HG02981 (cell line): ENCODE measurements around the gene GH1.
A peak's percentile ranks its signal among the peaks of the same experiment; 100 is the strongest.
"Not testable (repeated sequence)": the region's sequence is repeated elsewhere in the genome, so short reads cannot be mapped to it uniquely, and the experiment has no call there.

Source experiments
- ATAC-seq: cut with Tn5 transposase; IDR thresholded peaks from one replicate; pipeline ENCODE4 v1.9.1; 2021; ENCODE audit warnings: mild to moderate bottlenecking, moderate library complexity; ENCODE audit not compliant: unreplicated experiment

Gene GH1

DNA sequence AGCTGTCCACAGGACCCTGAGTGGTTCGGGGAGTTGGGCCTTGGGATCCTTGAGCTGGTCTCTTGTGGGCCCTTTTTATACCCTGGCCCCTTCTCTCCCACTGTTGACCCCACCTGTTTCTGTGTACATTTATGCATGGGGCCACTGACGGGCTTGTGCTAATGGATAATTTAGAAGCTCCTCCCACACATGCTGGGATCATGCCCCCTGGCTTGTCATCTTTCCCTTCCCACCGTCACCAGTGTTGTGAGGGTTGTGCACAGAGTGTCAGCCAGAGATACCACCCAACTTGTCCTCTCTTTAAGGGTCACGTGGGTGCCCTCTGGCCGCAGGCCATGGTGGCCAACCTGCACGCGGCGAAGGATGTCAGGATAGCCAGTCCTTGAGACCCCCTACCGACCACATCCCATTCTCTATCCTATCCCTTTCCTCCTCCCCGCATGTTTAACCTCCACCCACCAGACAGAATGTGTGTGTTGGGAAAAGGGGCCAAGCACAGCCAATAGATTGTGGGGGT is at the start of gene GH1:
Gene GH1 (minus strand): TSS at position 51 of the 517 bp plus-strand sequence. CDS start 63 bp downstream, outside the sequence.
- not testable (repeated sequence) for ATAC-seq

DNA sequence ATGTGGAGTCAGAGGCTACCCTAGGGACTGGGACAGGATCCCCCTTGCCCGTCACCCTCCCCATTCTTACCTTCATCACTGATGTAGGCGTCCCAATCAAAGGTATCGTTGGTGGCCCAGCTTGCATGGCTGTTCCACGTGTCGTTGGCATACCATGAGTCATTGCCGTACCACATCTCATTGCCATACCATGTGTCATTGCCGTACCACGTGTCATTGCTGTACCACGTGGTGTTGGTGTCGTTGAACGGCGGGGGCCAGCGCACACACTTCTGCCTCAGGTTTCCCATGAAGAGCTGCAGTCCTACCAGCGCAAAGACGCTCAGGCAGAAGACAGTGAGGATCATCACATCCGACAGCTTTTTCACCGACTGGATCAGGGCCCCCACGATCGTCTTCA is 49.3 kb upstream of the GH1 start:
- no peak for ATAC-seq

DNA sequence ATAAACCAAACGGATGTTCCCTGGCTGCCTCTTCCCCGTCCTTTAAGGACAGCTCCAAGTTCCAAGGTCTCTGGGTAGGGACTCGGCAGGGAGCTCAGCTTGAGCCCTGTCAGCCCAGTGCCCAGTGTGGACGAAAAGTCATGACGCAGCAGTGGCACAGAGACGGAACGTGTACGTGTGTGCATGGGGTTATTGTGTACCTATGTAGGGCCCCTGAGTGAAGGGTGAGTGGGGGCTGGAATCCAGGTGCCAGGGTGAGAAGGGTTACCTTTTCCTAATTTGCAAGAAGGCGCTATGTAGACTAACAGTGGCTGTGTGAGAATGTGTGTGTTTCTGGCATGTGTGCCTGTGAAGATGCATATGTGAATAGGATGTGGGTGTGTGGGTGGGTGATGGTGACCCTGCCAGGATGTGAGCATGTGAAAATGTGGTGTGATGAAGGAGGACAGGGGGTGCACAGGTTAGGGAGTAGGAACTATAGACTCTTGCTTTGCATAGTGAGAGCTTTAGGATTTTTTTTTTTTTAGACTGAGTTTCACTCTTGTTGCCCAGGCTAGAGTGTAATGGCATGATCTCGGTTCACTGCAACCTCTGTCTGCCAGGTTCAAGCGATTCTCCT is 48.1 kb upstream of the GH1 start:
- ATAC-seq: peak; percentile 67

DNA sequence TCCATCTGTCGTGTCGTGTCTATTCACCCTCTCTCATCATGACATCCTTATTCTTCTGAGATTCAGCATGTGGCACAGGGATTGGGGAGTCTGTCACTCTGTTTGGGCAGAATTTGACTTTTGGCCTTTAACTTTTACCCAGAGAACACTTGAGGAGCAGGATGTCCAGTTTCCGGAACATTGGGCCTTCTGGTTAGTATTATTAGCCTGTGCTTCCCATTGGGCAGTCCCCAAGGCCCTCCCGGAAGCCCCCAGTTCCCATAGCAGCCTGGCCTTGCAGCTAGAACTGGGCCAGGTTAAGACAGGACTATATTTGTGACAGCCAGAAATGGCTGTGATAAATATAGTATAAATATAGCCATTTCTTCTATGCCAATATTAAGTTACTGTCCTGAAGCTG is 44.5 kb upstream of the GH1 start:
- ATAC-seq: no peak

DNA sequence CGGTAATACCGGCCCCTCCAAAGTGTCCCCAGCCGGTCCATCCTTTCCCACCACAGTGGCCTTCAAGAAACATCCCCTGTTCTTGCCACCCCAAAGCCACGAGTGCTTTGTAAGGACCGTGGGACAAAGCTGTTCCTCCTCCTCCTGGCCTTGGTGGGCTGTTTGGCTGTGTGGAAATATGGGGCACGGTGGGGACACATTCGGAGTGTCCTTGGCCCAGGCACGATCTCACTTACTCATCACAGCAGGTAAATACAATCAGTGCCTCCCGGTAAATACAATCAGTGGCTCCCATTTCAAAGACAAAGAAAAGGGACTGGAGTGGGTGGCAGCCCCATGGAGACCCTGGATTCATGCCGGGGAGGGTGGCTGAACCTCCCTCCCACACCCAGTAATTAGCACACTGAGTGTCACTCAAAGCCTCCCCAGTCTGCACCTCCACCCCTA is 43.7 kb upstream of the GH1 start:
- no peak for ATAC-seq

DNA sequence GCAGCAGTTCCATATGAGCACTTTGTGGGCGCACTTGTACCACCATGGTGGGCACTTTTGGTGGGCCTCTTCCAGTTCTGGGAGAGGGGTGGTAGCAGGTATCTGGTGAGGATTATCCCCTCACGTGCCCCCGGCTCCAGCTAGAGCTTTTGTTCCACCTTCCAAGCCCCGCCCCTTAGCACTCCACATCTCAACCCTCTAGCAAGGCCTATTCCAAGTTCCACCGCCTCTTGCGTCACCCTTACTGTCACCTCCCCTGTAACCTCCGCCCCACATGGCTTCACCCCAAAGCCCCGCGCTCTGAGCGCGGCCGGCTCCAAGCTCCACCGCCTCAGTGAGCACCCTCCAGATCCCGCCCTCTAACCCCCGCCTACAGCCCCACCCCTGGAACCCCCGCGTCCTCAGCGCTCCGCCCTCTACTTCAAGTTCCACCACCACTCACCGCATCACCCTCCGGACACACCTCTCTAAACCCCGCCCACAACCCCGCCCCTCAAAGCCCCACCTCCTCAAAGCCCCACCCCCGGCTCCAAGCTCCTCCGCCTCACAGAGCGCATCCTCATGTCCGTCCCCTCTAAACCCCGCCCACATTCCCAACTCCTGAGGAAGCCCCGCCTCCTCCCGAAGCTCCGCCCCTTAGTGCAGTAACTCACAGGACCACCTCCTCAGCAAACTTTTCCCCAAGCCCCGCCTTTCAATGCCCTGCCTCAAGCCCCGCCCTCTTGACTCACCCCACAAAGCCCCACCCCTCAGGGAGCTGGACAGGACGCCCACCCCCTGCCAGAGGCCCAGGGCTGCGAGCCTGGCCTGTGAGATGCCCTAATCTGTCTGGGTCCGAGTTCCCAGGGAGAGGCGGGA is 42.9 kb upstream of the GH1 start:
- ATAC-seq: peak; percentile 48

DNA sequence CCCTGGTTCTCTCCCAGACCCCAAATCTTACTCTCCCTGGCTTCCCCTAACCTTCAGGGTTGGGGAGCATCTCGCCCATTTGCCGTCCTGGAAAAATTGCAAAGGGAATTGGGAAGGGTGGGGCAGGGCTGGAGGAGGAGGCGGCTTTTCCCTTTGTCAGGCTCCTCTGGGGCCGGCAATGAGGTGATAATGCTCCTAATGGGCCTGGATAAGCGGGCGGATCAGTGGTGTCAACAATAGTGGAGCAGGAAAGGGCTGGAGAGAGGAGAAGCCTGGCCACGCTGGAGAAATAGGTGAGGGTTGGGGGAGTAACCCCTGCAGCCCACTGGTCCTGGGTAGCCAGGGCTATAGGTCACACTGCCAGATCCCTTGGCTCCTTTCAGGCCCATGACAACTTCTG is 41.8 kb upstream of the GH1 start:
- no peak for ATAC-seq

DNA sequence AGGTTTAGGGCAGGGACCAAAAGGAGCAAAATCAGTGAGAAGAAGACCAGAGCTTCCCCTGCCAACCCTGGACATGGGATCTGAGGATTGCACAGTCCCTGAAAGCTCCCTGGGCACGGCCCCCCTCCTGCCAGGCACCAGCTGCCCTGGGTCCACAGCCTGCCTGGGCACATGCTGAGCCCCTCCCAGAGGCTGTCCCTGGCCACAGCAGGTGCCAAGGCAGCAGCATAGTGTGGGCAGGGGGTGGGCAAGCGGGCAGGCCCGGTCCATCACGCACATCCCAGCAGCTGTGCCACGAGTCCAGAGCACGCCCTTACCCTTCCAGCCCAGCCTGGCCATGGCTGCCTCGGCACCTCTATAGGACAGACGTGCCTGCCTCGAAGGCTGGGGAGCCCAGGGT is 41.4 kb upstream of the GH1 start:
- ATAC-seq: no peak

DNA sequence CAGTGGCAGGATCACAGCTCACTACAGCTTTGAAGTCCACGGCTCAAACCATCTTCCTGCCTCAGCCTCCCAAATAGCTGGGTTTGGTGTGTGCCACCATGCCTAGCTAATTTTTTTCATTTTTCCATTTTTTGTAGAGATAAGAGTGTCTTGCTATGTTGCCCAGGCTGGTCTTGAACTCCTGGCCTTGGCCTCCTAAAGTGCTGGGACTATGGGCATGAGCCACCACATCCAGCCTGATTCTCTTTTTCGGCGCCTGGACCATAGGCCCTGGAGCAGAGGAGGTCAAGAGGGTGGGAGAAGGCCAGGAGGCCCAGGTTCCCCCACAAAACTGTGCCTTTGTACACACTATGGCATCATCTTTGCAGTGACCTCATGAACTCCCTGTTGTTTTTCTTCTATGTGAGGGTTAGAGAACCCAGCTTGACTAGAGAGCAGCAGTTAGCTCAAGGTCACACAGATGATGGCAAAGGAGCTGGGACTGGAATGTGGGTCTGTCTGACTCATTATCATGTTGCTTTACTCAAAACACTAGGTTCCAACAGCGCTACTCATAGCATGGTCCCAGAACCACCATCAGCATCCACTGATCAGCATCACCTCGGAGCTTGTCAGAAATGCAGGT is 37.8 kb upstream of the GH1 start:
- ATAC-seq: no peak

DNA sequence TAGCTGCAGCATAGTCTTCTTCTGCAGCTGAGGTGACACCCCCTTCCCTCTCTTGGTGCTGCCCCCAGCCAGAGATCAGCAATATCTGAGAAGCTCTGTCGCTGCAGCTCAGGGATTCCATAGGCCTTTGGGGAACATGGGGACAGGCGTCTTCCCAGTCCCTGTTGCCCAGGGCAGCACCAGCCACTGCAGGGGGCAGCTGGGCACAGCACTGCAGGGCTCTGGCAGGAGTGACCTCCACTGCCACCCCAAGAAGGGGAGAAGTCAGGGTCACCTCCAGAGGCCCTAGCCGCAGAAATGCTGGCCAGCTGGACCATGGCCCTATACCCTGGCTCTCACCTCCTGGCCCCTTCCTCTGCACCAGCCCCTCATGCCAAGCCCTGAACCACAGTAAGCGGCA is 37.2 kb upstream of the GH1 start:
- ATAC-seq: no peak

DNA sequence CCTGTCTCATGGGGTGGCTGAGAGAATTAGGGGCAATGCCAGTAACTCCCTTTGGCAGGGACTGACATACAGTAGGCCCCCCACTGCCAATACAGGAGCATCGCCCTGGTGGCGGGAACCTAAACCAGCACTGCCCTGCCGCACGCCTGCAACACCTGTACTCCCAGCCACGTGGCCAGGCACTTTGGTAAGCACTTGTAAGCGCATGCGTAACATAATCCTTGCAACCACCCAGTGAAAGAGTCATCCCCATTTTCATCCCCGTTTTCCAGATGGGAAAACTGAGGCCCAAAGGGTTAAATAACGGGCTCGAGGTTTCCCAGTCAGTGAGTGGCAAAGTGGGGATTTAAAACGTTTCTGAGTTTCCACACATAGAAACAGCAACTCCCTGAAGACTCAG is 36.6 kb upstream of the GH1 start:
- no peak for ATAC-seq

DNA sequence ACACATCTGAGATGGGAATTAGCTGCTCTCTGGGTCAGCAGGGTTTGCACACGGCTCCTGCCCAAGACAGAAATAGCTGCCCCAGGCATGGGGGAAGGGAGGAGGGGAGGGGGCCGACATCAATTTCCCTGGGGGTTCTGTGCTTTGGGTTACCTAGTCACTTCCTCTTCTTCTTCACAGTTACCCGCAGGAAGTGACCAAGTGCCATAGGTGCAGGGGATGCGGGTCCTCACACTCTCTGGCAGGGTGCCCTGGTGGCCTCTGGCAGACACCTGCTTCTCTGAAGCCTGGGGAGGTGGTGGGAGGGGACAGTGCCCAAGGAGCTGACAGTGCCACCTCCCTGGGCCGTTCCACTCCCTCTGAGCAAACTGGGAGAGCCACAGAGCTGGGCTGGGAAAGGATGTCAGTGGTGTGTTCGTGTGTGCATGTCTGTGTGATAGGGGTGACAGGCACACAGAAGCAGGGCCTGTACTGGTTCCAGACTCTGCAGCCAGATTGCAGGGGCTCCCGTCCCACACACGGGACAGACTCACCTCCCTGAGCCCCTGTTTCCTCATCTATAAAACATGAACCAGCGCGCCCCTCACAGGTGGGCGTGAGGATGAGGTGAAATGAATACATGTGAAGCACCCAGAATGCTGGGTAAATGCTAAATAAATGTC is 35.9 kb upstream of the GH1 start:
- ATAC-seq: peak; percentile 61

DNA sequence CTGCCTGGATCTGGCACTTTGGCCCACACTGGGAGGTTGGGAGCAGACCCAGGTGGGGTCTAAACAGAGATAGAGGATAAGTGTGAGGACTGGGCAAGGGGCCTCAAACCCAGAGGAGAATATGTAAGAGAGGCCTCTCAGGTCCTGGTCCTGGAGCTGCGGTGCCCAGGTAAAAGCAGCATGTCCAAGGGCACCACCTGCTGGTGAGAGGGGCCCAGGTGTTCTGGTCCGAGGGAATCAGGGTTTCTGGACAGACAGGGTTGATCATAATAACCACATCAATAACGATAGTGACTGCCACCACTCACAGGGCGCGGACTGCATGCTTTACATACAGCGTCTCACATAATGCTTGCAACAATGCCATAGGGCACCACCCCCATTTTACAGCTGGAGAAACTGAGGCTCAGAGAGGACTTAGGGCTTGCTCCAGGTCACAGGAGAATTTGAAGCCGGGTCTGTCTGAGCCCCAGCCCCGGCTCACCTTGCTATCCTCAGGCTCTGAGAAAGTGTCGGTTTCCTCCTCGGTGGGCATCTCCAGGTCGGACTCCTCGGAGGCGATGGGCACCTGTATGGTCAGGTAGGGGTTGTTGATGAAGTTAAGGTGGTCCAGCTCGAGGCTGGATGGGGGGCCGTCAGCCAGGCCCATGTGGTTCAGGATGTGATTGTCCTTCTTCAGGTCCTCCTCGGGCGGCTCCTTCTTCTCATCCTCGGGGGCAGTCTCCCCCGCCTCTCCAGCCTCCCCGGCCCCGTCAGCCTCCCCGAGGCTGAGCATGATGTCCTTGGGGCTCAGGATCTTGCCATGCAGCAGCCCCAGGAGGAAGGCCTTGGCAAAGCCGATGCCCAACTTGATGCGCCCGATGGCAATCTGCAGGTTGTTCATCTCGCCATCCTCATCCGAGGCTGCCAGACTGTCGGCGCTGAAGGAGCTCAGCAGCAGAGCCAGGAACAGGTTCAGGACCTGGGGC is 32.6 kb upstream of the GH1 start:
- no peak for ATAC-seq

DNA sequence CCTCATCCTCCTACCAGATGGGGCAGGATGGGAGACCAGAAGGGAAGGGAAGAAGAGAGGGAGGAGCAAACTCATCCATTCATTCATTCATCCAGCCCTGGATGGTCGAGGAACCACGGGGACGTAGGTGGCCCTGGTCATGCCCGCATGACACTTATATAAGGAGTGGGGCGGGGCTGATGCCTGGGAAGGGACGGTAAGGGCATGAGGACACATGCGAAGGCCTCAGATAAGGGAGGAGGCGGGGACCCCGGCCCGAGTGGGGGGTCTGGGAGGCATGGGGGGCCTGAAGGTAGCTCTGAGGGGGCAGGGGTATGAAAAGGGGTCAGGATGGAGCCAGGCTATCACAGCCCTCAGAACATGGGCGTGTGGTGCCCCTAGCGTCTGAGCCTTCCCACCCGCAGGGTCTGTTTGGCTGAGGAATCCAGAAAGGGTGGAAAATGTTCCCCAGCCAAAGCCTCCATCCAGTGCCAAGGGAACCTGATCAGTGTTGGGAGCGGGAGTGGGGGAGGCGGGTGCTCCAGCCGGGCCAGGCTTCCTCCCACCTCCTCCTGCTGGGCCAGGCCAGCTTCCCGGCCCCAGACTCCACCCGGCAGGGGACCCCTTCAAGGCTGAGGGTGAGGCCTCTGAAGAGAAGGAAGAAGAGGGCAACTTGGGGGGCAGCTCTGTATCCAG is 31.1 kb upstream of the GH1 start:
- no peak for ATAC-seq

DNA sequence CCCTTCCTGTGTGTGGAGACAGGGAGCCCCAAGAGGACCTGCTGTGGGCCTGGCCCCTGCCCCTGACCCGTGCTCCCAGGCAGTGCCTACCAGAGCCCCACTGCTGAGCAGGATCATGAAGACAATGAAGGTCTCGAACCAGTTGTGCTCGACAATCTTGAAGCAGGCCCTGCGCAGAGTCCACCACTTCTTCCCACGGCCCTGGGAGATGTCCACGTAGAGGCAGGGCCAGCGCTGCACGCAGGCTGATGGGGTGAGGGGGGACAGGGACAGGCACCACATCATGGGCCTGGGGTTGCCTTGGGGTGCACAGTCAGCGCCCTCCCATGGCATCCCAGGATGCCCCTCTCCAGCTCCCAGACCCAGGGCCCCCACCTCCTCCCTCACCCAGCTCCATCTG is 29.9 kb upstream of the GH1 start:
- no peak for ATAC-seq

DNA sequence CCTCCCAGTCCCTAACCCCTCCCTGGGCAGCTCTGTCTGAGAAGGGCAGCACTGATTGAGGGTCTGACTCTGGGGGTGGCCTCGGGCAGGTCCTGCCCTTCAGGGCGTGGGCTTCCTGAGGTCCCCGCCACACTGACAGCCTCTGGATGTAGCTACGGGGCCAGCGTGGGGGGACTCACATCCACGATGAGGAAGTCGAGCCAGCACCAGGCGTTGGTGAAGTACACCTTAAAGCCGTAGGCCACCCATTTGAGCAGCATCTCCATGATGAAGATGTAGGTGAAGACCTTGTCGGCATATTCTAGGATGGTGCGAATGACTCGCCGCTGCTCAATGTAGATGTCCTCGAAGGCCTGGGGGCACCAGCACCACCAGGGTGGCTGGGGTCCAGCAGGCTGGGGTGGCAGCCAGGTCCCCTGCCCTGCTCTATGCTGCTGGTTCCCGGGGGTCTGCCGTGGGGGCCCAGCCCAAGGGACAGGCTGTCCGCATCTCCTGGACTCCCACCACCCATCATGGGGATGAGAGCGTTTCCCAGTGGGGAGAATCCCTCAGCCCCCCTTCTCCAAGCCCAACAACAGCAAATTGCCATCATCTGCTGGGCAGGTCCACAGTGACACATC is 29.2 kb upstream of the GH1 start:
- no peak for ATAC-seq

DNA sequence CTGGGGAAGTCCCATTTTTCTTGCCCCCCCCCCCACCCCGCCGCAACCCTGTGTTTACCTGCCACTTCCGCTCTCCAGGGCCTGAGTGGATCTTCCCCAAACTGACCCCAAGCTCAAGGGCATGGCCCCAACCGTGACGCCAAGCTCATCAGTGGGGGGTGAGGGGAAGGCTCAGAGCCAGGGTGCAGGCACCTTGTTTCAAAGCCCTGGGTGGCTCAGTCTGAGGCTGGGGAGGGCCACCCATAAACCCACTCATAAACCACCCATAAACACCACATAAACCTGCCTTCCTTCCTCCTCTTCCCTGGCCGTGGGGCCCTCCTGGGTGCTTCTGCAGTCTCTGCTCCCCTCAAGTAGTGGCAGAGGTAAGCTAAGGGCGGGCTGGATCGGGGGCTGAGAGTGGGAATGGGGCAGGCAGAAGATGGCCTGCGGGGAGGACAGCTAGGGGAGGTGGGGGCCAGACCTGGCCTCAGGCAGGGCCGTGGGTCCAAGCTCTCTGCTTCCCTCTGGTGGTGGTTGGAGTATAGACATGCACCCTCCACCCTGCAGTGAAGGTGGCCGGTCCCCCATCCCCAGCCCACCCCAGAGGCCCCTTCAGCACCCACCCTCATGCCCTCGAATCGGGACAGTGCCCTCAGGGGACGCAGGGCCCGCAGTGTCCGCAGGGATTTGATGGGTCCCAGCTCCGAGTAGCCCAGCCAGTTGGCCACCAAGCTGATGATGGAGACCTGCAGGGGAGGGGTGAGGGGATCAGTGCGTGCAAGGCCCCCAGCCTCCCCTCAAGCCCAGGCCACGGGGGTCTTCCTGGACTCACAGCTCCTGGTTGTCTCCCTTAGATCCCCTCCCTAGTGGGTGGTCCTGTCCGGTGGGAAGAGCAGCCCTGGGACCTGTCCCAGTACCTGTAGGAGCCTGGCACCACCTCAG is 28.1 kb upstream of the GH1 start:
- peak; percentile 61 for ATAC-seq
